Fibroblast of the conjunctiva (primary cell): ENCODE measurements around the gene KYAT1.
"Not testable (repeated sequence)": the region's sequence is repeated elsewhere in the genome, so short reads cannot be mapped to it uniquely, and the experiment has no call there.

Experiments used
- DNase-seq: peaks from one replicate; pipeline ENCODE4 v3.0.0-alpha.2; 2010; ENCODE audit warnings: low read depth

KYAT1 gene

DNA sequence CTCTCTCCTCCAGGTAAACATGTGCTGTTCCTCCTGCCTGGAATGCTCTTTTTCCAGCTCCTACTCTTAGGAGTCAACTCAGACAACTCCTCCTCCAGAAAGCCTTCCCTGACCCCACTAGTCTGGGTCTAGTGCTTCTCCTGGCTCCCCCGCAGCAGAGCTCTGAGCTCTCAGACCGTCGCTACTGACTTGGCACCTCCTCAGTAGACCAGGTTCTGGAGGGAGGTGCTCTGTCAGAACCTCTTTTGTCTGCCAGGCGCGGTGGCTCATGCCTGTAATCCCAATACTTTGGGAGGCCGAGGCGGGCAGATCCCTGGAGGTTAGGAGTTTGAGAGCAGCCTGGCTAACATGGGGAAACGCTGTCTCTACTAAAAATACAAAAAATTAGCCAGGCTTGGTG is 3.6 kb upstream of the KYAT1 start:
- DNase-seq = no peak

- DNase-seq = no peak
Observed at GRCh38 chr9:128884164-128884563, 2.4 kb upstream of the KYAT1 start.

- no peak for DNase-seq
Observed at GRCh38 chr9:128882677-128883603, 1.2 kb upstream of the KYAT1 start.

DNA sequence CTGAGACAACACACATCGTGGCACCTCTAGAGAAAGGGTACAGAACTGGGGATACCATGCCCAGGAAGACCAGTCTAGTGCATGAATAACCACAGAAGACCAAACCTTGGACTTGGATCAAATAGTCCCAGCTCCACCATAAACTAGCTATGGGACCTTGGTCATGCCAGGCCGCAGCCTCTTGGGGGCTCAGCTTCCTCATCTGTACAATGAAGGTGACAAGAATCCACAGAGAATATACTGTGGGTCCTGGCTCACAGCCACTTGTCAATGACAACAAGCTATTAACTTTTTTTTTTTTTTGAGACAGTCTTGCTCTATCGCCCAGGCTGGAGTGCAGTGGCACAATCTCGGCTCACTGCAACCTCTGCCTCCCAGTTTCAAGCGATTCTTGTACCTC is 3.9 kb downstream of the KYAT1 start:
- DNase-seq = no peak

- DNase-seq = not testable (repeated sequence)
Observed at GRCh38 chr9:128870941-128871265, 10.8 kb downstream of the KYAT1 start.

GRCh38 chr9:128870128-128870940 is 11.4 kb downstream of the KYAT1 start:
- DNase-seq = no peak

DNA sequence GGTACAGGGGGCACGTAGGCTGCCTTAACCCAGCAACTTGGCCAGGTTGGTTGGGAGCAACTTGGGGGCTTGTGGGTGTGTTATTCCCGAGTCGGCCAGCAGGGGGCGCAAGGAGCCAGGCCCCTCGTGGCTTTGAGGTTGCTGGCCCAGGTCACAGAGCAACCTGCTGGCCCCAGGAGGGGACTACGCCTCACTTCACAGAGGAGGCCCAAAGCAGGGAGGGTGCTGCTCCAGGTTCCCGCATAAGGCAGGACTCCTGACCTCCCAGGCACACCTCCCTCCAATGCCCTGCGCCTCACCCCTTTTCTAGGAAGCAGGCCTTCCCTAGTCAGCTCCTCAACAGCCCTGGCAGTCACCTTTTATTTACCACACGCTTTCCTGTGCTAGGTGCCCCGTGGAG is 18.1 kb downstream of the KYAT1 start:
- DNase-seq = peak; percentile 26

- no peak for DNase-seq
Observed at GRCh38 chr9:128862401-128862851, 19.3 kb downstream of the KYAT1 start.

DNA sequence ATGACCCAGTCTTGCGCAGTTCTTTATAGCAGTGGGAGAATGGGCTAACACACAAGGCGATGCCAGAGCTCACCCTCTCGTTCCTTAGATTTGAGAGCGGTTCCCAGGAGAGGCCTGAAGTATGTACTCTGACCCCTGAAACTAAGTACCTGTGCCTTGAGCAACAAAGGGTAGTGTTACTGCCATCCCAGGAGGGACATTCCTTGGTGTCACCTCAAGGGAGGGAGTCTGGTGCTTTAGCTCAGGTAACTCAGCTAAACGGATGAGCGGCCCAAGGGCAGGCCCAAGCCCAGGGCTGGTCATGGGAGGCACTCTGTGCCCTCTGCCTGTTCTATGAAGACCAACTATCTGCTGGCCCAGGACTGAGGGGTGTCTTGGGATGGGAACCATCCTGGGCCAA is 20.2 kb downstream of the KYAT1 start:
- DNase-seq = no peak

- no peak for DNase-seq
Observed at GRCh38 chr9:128860937-128861336, 20.8 kb downstream of the KYAT1 start.

- not testable (repeated sequence) for DNase-seq
Observed at GRCh38 chr9:128858476-128858875, 23.3 kb downstream of the KYAT1 start.

- not testable (repeated sequence) for DNase-seq
Observed at GRCh38 chr9:128854454-128854853, 27.3 kb downstream of the KYAT1 start.

DNA sequence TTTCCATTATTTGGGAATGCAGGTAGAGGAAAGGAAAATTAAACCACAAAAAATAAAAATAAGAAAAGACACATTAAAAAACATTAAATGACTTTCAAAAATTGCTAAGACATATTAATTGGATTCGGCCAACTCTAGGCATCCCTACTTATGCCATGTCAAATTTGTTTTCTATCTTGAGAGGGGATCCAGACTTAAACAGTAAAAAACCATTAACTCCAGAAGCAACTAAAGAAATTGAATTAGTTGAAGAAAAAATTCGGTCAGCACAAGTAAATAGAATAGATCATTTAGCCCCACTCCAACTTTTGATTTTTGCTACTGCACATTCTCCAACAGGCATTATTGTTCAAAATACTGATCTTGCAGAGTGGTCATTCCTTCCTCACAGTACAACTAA is 29.1 kb downstream of the KYAT1 start:
- not testable (repeated sequence) for DNase-seq

- DNase-seq = peak; percentile 9
Observed at GRCh38 chr9:128851779-128852600, 29.8 kb downstream of the KYAT1 start.

DNA sequence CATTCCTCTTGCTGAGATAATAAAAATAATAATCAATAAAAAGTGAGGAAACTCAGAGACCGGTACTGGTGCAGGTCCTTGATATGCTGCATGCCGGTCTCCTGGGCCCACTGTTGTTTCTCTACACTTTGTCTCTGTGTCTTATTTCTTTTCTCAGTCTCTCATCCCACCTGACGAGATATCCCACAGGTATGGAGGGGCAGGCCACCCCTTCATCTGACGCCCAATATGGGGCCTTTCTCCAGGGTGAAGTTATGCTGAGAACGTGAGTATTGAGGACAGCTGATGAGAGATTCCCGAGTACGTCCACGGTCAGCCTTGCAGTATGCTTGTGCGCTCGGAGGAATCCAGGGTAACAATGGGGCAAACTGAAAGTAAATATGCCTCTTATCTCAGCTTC is 30.7 kb downstream of the KYAT1 start:
- not testable (repeated sequence) for DNase-seq

DNA sequence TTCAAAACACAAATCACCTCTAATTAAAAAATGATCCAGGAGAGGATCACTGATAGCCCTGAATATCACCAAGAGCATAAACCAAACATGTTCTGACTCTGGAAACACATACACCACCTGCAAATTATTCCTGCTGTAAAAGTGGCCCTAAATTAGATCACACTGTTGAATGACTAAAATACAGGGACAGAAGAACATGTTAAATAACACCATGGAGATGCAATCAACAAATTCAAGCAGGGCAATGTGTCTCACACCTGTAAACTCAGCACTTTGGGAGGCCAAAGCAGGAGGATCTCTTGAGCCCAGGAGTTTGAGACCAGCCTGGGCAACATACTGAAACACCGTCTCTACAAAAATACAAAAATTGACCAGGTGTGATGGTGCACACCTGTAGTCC is 33.9 kb downstream of the KYAT1 start:
- DNase-seq = no peak

DNA sequence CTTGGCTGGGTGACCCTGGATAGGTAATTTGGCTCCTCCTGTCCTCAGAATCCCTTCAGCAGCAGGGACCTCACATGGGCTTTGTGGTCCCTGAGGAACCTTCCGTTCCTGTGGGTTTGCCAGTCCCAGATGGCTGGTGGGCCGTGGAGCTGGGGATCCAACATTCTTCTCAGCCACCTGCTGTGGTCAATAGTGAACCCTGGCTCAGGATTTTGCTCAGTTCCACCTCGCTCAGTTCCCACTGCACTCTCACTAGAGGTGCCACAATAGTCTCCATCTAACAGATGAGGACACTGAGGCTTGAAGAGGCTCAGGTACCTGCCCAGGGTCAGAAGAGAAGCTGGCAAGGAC is 35.1 kb downstream of the KYAT1 start:
- no peak for DNase-seq

DNA sequence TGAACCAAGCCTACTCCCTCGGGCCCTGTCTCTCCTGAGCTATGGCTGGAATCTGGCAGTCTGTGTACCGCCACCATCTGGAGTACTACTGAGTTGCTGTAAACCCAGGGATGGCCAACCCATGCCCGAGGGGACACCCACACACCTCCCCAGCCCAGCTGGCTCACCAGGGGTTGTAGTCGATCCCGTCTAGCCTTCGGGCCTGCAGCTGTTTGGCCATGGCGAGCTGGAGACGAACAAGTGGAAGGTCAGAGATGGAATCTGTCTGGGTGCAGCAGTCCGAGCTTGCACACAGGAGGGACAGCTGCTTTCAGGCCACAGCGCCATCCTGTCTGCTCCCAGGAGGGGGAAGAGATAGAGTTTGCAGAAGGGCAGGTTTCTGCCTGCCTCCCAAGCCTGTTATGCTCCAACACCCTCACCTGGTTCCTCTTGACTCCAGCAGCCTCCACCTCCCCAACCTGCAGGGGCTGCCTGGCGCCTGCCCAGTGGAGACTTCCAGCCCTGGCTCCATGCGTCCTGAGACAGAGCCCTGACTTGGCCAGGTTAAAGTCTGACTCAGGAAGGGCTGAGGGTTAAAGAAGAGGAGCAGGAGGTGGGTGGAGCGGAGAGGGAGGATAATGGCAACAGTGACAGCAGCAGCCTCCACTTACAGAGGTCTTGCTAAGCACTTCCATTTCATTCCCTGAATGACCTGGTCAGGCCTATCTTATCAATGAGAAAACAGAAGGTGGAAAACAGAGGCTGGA is 36.4 kb downstream of the KYAT1 start:
- DNase-seq = no peak

DNA sequence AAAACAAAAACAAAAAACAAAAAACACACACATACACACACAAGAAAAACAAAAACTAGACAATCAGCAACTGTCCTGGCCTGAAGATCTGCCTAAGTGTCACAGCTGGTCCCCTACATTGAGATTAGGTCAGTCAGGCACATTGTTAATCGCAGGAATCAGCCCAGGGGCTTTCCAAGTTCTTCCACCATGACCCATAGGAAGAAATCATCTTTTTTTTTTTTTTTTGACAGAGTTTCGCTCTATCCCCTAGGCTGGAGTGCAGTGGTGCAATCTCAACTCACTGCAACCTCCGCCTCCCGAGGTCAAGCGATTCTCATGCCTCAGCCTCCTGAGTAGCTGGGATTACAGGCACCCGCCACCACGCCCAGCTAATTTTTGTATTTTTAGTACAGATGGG is 38.6 kb downstream of the KYAT1 start:
- DNase-seq = not testable (repeated sequence)

- no peak for DNase-seq
Observed at GRCh38 chr9:128841694-128842492, 39.9 kb downstream of the KYAT1 start.

- no peak for DNase-seq
Observed at GRCh38 chr9:128840524-128840923, 41.2 kb downstream of the KYAT1 start.
